GM12878 (cell line): ENCODE measurements around the gene LRRC37B. TPM values are rescaled to one million over a fixed set of nuclear protein-coding genes. Genes with fewer than 3 reads are reported as not detected.

Experiments used
- ATAC-seq: fragments of 200-7000 bp; cut with Tn5 transposase; 3 replicates; pipeline ENCODE4 v1.9.1; 2020; ENCODE audit warnings: mild to moderate bottlenecking, moderate library complexity
- BruUV-seq: library from RNA; stranded (reverse); fragments of 400-500 nt; replicated peaks from 2 replicates; lab custom pipeline; 2021; lab: Mats Ljungman, UMichigan
- CTCF ChIA-PET: fragments of 300-600 bp; sonication (Branson Sonifier 250); formaldehyde crosslinking; extraction: SDS; loops from one replicate; lab custom pipeline; 2021; ENCODE audit warnings: inconsistent platforms; lab: Yijun Ruan, JAX
- POLR2A ChIA-PET: fragments of 350-600 bp; formaldehyde crosslinking; extraction: SDS; loops from one replicate; lab custom pipeline; 2021; ENCODE audit warnings: inconsistent platforms; lab: Charles Lee
- RAD21 ChIA-PET: fragments of 300-600 bp; sonication (Branson Sonifier 250); formaldehyde crosslinking; loops from one replicate; lab custom pipeline; 2023; ENCODE audit warnings: antibody characterized with exemption; ENCODE audit not compliant: unreplicated experiment; lab: Charles Lee
- SMC1A ChIA-PET: fragments of 300-600 bp; sonication (Branson Sonifier 250); formaldehyde crosslinking; loops from one replicate; lab custom pipeline; 2023; ENCODE audit not compliant: unreplicated experiment, uncharacterized antibody; lab: Charles Lee
- DNase-seq: peaks from one replicate; pipeline ENCODE4 v3.0.0-alpha.2; 2011; ENCODE audit warnings: low read depth, low spot score
- FAIRE-seq: peaks from 3 replicates; lab custom pipeline; 2011; peaks lifted over from hg19 to GRCh38; lab: Jason Lieb, UNC
- H2AFZ ChIP-seq: 2 replicates; pipeline ENCODE4 v1.6.0; 2011; ENCODE audit warnings: low read depth, low read length, control low read depth; ENCODE audit not compliant: control insufficient read depth
- H3K27ac ChIP-seq: 2 replicates; pipeline ENCODE4 v1.5.1; 2011; ENCODE audit warnings: control low read depth; ENCODE audit not compliant: control insufficient read depth, insufficient read depth
- H3K27me3 ChIP-seq, 2 experiments: replicated peaks in 1 of 2; 2 replicates each; pipeline versions ENCODE4 v1.6.0 to v1.6.1; 2011; ENCODE audit warnings: low read length in 1 of 2; ENCODE audit not compliant: control insufficient read depth in 2 of 2, insufficient read depth in 2 of 2
- H3K36me3 ChIP-seq, 2 experiments: 2 replicates each; pipeline ENCODE4 v1.5.1; 2011; ENCODE audit warnings: low read length in 1 of 2; ENCODE audit not compliant: control insufficient read depth in 2 of 2, insufficient read depth in 2 of 2
- H3K4me1 ChIP-seq: 2 replicates; pipeline ENCODE4 v1.6.1; 2011; ENCODE audit warnings: mild to moderate bottlenecking, low read length, moderate library complexity, mixed read lengths; ENCODE audit not compliant: control insufficient read depth, insufficient read depth
- H3K4me2 ChIP-seq: 2 replicates; pipeline ENCODE4 v1.6.0; 2011; ENCODE audit warnings: control low read depth; ENCODE audit not compliant: control insufficient read depth, insufficient read depth
- H3K4me3 ChIP-seq: fragments of 200-600 bp; sonication (generic); 2 replicates; pipeline ENCODE4 v1.5.1; 2016
- H3K79me2 ChIP-seq: 2 replicates; pipeline ENCODE4 v1.6.0; 2011; ENCODE audit warnings: low read length; ENCODE audit not compliant: control insufficient read depth, insufficient read depth
- H3K9ac ChIP-seq: 2 replicates; pipeline ENCODE4 v1.8.0; 2011; ENCODE audit warnings: low read length, control low read depth, mixed read lengths; ENCODE audit not compliant: control insufficient read depth, insufficient read depth
- H3K9me3 ChIP-seq: replicated peaks from 3 replicates; pipeline ENCODE4 v1.5.1; 2011; ENCODE audit warnings: mild to moderate bottlenecking, low read length; ENCODE audit not compliant: control insufficient read depth, insufficient read depth
- H4K20me1 ChIP-seq: 2 replicates; pipeline ENCODE4 v1.6.0; 2011; ENCODE audit not compliant: control insufficient read depth, insufficient read depth
- CBX3 ChIP-seq: fragments of 200-600 bp; sonication (generic); IDR thresholded peaks from 2 replicates; pipeline ENCODE4 v1.6.1; 2016; ENCODE audit warnings: low read depth, borderline replicate concordance
- CEBPB ChIP-seq, 2 experiments: fragments of 150-350 bp in 1 of 2; IDR thresholded peaks; 2 replicates each; pipeline ENCODE4 v1.6.1; 2012 to 2014; ENCODE audit warnings: low read depth in 2 of 2, low read length in 2 of 2, borderline replicate concordance in 1 of 2, inconsistent platforms in 1 of 2
- DPF2 ChIP-seq: fragments of 450-650 bp; IDR thresholded peaks from 2 replicates; pipeline ENCODE4 v1.6.1; 2017; ENCODE audit warnings: mild to moderate bottlenecking
- MXI1 ChIP-seq: fragments of 150-350 bp; IDR thresholded peaks from 2 replicates; pipeline ENCODE4 v1.6.1; 2011; ENCODE audit warnings: low read depth, mild to moderate bottlenecking, inconsistent platforms, low read length, improper control_type of control experiment
- NR2C1 ChIP-seq: fragments of 450-650 bp; IDR thresholded peaks from 2 replicates; pipeline ENCODE4 v1.6.1; 2017; ENCODE audit warnings: antibody characterized with exemption, mild to moderate bottlenecking, moderate library complexity
- PAX5 ChIP-seq: IDR thresholded peaks from 2 replicates; pipeline ENCODE4 v1.6.1; 2011; ENCODE audit warnings: low read depth, low read length, borderline replicate concordance
- USF1 ChIP-seq: IDR thresholded peaks from 2 replicates; pipeline ENCODE4 v1.6.1; 2011; ENCODE audit warnings: borderline replicate concordance, low read depth, mild to moderate bottlenecking, moderate library complexity, mixed read lengths, low read length; ENCODE audit not compliant: insufficient read depth; ENCODE audit errors: extremely low read length
- ZBTB33 ChIP-seq: fragments of 450-650 bp; IDR thresholded peaks from 2 replicates; pipeline ENCODE4 v1.6.1; 2017; ENCODE audit warnings: mild to moderate bottlenecking
- ZNF24 ChIP-seq: fragments of 450-650 bp; IDR thresholded peaks from 2 replicates; pipeline ENCODE4 v1.6.1; 2017; ENCODE audit warnings: antibody characterized with exemption, mild to moderate bottlenecking
- WGBS: methylation state at CpG from one replicate; pipeline ENCODE4 v1.1.6; 2016; ENCODE audit warnings: low lambda C conversion rate; ENCODE audit not compliant: insufficient replicate concordance, insufficient coverage; ENCODE audit errors: missing lambda C conversion rate; 5-methylcytosine and 5-hydroxymethylcytosine counted together
- in situ Hi-C: fragments of 300-500 bp; cut with MboI; formaldehyde crosslinking; loops from 9 replicates; pipeline ENCODE4 v1.14.3; 2018; ENCODE audit warnings: mixed read lengths
- intact Hi-C: fragments of 100-400 bp; cut with micrococcal nuclease; formaldehyde crosslinking; loops from one replicate; pipeline ENCODE4 v1.14.2; 2022; ENCODE audit not compliant: unreplicated experiment
- polyA plus RNA-seq, 11 experiments: library from polyadenylated mRNA; depleted of rRNA in 4 of 11; unstranded in 6 of 11; stranded (reverse) in 5 of 11; fragments of >200 nt; fragmentation: Nextera tagmentation in 4 of 11; fragmentation: Illumina TruSeq in 1 of 11; extraction: Ambion mirVana in 4 of 11; extraction: Trizol in 1 of 11; gene quantifications; 1 replicate in 1 of 11; 2 replicates in 10 of 11; pipeline versions ENCODE4 v1.2.1 to v1.2.3, GENCODE V29; 2011 to 2016; ENCODE audit warnings: inconsistent platforms in 2 of 11, missing spikeins in 2 of 11, low read depth in 1 of 11
- total RNA-seq, 4 experiments: library from RNA; depleted of rRNA in 3 of 4; stranded (reverse); fragments of >200 nt in 3 of 4; fragmentation: Illumina TruSeq in 1 of 4; extraction: Trizol in 1 of 4; gene quantifications; 2 replicates each; pipeline versions ENCODE4 v1.2.1 to v1.2.3, GENCODE V29; 2013 to 2021
- TF ChIP-seq, protein P1 (sequence below): fragments of 450-650 bp; IDR thresholded peaks from 2 replicates; pipeline ENCODE4 v1.6.1; 2018; ENCODE audit warnings: borderline replicate concordance, mild to moderate bottlenecking; ENCODE audit not compliant: partially characterized antibody

The LRRC37B gene
- total and polyA plus RNA-seq, 10 of the 15 experiments (the other 5 are each of a cell fraction or from before 2014, with no cell fraction given), result 3.2 to 25.7 (median 9.2) TPM

DNA sequence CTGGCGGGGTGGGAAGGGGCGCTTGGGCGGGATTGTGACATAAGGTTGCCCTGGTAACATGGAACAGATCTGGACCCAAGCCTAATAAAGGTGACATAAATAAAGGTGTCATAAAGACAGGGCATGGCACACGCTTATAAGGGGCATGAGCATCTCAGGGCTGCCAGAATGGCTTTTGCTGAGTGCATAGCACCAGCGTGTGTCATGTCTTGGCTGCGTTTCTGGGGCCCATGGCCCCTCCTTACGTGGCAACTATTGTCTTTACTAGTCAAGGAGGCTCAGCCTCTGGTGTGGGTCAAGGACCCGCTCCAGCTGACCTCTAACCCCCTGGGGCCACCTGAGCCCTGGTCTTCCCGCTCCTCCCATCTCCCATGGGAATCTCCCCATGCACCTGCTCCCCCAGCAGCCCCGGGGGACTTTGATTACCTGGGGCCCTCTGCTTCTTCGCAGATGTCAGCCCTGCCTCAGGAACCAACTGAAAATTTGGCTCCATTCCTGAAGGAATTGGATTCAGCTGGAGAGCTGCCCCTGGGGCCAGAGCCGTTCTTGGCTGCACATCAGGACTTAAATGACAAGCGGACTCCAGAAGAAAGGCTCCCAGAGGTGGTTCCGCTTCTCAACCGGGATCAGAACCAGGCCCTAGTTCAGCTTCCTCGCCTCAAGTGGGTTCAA, 13.9 kb downstream of the LRRC37B start:
- intact Hi-C loops (no loop called here), in situ Hi-C loops (no loop called here)
- ChIA-PET RAD21 (no interaction called here), POLR2A (no interaction called here), SMC1A (no interaction called here), CTCF (no interaction called here)
- no peaks in the 10 kb centered on the region for H3K9me3 ChIP-seq
- WGBS, result 86% methylated on average over 16 of the region's 16 CpGs
- FAIRE-seq (no peak), ATAC-seq (no peak), DNase-seq (no peak)
- no peak overlapping the region for H3K4me3 ChIP-seq
- H3K4me2 ChIP-seq, result no peak overlapping the region
- H3K27ac ChIP-seq, result no peak overlapping the region
- TF ChIP-seq DPF2, result no peak
- H3K4me1 ChIP-seq, result no peaks in the 10 kb centered on the region; the same call in 1 of the 2 replicates
- H3K27me3 ChIP-seq, result no peaks in the 10 kb centered on the region
- H4K20me1 ChIP-seq, result no peaks in the 10 kb centered on the region
- no peaks in the 10 kb centered on the region; the same call in 1 of the 2 replicates for H3K79me2 ChIP-seq
- BruUV-seq, result no TSS peak
- H2AFZ ChIP-seq, result no peak overlapping the region
- peaks cover 0 to 4% of the 10 kb centered on the region in 2 experiments; a peak in 2 of 4 replicates for H3K36me3 ChIP-seq
- no peak overlapping the region for H3K9ac ChIP-seq

DNA sequence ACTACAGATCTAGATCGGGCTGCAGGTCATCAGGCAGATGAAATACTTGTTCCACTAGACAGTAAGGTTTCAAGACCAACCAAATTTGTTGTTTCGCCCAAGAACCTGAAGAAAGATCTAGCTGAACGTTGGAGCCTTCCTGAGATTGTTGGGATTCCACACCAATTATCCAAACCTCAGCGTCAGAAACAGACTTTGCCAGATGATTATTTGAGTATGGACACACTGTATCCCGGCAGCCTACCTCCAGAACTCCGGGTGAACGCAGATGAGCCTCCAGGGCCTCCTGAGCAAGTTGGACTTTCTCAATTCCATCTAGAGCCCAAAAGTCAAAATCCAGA, 14.4 kb downstream of the LRRC37B start:
- 90% methylated on average over 7 of the region's 7 CpGs for WGBS
- DNase-seq (no peak), ATAC-seq (no peak), FAIRE-seq (no peak)
- H3K27ac ChIP-seq, result no peak overlapping the region
- H3K79me2 ChIP-seq, result no peaks in the 10 kb centered on the region
- H3K4me2 ChIP-seq, result no peak overlapping the region
- H3K4me1 ChIP-seq, result no peaks in the 10 kb centered on the region
- no peak overlapping the region for H2AFZ ChIP-seq
- ChIA-PET SMC1A (no interaction called here), CTCF (no interaction called here), RAD21 (no interaction called here), POLR2A (no interaction called here)
- H3K27me3 ChIP-seq, result no peaks in the 10 kb centered on the region
- no peak overlapping the region for H3K4me3 ChIP-seq
- no TSS peak for BruUV-seq
- H3K9ac ChIP-seq, result no peak overlapping the region
- intact Hi-C loops (no loop called here), in situ Hi-C loops (no loop called here)
- no peaks in the 10 kb centered on the region for H3K9me3 ChIP-seq
- no peaks in the 10 kb centered on the region for H4K20me1 ChIP-seq
- H3K36me3 ChIP-seq, result peaks cover 0 to 4% of the 10 kb centered on the region in 2 experiments; a peak in 2 of 4 replicates
- TF ChIP-seq MXI1 (no peak), ZBTB33 (no peak), ZNF24 (no peak), CEBPB (IDR thresholded peaks at IDR 0.05; ENCODE audit: borderline replicate concordance in 1 of 2, low read depth in 2 of 2, low read length in 2 of 2) (no peak), NR2C1 (no peak), PAX5 (no peak), USF1 (no peak), CBX3 (no peak)
- TF ChIP-seq, protein P1, sequence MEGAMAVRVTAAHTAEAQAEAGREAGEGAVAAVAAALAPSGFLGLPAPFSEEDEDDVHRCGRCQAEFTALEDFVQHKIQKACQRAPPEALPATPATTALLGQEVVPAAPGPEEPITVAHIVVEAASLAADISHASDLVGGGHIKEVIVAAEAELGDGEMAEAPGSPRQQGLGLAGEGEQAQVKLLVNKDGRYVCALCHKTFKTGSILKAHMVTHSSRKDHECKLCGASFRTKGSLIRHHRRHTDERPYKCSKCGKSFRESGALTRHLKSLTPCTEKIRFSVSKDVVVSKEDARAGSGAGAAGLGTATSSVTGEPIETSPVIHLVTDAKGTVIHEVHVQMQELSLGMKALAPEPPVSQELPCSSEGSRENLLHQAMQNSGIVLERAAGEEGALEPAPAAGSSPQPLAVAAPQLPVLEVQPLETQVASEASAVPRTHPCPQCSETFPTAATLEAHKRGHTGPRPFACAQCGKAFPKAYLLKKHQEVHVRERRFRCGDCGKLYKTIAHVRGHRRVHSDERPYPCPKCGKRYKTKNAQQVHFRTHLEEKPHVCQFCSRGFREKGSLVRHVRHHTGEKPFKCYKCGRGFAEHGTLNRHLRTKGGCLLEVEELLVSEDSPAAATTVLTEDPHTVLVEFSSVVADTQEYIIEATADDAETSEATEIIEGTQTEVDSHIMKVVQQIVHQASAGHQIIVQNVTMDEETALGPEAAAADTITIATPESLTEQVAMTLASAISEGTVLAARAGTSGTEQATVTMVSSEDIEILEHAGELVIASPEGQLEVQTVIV, result no peak
